ENCODE data around the gene ERC1.

Gene ERC1
- total RNA-seq, result 42.4 to 45.8 reads per million in 2 donors

DNA sequence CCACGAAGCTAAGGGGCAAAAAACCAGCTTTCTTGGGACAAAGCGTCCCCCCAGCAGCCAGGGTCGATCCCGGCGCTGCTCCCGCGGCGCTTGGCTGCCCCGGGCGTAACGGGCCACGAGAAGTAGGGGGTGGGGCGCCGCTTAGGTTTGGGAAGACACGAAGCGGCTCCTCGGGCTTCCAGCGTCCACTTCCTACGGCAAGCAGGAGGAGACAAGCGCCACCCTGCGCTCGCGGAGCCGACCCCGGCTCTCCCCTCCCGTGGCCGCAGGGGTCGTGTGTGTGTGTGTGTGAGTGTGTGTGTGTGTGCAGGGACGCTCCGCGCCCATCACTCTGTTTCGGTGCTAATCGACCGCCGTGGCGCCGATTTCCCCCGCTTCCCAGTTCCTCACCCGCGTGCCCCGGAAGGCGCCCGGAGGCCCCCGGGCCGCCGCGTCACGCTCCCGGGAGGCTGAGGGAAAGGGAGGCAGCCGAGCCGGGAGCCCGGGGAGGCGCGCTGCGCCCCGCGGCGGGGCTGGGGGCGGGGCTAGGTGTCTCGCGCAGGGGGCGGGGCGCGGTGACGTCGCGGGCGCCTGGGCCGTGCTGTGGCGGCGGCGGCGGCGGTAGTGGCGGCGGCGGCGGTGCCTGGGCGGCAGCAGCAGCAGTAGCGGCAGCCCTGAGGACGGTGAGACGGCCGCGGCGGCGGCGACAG, at the start of gene ERC1:
Gene ERC1, plus strand, starts transcription at position 563 of the 689 bp plus-strand sequence. CDS start 36,681 bp downstream, outside the sequence.
- DNase-seq, result peak; percentile 71 to 89 (median 77)

GRCh38 chr12:943051-943450, 48.0 kb upstream of the ERC1 start:
- no peak for DNase-seq

GRCh38 chr12:944211-944610, 46.8 kb upstream of the ERC1 start:
- DNase-seq, result no peak

- DNase-seq, result no peak
Measured at GRCh38 chr12:946212-946611, 44.8 kb upstream of the ERC1 start.

DNA sequence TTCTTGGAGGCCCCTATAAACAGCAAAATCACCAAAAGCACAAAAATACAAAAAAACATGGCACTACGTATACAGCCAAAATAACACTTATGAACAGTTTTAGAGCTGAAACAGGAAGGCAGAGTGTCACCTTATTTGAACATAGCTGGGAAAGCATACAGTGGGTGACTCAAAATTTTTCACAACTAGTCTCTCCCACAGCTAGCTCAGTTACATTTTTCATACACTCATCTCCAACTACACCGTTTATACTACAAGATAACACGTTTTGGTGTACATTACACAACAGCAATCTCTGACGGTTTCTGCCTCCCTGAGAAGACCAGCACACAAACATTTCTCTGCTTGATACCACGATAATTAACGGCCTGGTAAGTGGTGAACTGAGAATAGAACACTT, 44.4 kb upstream of the ERC1 start:
- DNase-seq, result peak in 1 of 5 experiments; percentile 39

- DNase-seq, result no peak
Measured at GRCh38 chr12:948238-948637, 42.8 kb upstream of the ERC1 start.

DNA sequence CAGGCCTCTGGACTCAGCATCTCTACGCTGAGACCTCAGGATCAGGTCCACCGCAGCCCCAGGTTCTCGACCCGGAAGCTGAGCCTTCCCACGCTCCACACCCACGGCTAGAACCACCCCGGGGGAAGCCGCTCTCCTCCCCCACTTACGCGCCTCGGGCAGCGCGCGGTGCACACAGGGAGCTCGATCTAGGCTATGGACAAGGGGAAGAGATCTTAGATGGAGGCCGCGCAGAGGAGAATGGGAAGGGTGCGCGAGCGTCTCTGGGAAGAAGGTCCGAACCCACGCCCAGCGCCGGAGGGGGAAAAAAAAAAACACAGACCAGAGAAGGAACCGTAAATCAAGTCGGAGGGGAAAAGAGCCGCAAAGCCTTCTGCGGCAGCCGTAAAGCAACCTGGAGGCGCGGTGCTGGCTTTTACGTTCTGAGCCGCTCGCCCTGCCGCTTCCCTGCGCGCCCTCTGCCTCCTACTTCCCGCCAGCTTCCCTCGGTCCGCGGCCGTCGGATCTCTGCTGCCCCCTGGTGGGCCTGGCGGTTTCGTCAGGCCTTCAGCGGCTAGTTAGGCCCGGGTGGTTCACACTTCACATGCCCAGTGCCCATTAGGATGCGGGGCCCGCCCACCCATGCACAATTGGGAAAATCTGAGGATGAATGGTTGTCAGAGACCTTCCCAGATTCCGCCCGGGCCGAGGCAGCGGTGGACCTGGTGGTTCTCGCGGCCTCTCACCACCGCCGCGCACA, 41.4 kb upstream of the ERC1 start, which contains the start of gene RAD52:
Gene RAD52, minus strand, starts transcription at position 242 of the 739 bp plus-strand sequence. CDS start 16,636 bp downstream, outside the sequence.
- DNase-seq, result peak; percentile 93 to 99 (median 94)

- DNase-seq, result no peak
Measured at GRCh38 chr12:951176-951575, 39.8 kb upstream of the ERC1 start.

- peak in 1 of 5 experiments; percentile 25 for DNase-seq
Measured at GRCh38 chr12:953776-954175, 37.2 kb upstream of the ERC1 start.

DNA sequence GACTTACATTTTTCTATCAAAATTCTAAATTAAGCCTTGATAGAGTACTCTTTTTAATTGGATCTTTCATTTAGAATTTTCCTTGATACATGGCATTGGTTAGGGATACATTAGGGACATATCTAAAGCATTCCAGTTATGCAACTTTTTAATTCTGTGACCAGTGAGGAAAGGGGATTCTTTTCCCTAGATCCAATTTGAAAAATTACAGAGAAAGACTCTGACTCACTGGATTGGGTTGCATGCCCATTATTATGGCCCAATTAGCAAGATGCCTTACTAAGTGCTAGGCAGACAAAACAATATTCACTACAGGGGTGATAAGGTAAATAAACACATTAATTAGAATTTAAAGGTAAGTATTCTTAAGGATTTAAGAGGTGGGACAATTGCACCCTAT, 36.3 kb upstream of the ERC1 start:
- no peak for DNase-seq

DNA sequence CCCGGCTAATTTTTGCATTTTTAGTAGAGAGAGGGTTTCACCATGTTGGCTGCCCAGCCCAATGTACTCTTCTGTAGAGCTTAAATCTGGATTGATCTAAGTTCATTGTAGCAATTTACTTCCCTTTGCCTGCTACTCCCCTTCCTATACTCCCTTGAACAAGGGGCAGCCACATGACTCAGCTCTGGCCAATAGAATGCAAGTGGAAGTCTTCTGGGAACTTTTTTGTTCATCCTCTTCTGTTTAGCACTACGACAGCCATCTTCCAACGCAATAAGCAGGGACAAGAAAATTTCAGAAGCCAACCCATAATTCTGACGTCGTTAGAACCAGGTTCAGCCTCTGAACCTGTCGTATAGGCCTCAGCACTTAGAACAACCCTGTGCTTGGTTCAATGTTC, 35.1 kb upstream of the ERC1 start:
- no peak for DNase-seq

GRCh38 chr12:958588-959123, 32.4 kb upstream of the ERC1 start:
- no peak for DNase-seq

- DNase-seq, result no peak
Measured at GRCh38 chr12:966724-967123, 24.3 kb upstream of the ERC1 start.

- DNase-seq, result no peak
Measured at GRCh38 chr12:967641-968040, 23.4 kb upstream of the ERC1 start.

GRCh38 chr12:968545-968944, 22.5 kb upstream of the ERC1 start:
- no peak for DNase-seq

- DNase-seq, result no peak
Measured at GRCh38 chr12:969821-970220, 21.2 kb upstream of the ERC1 start.

GRCh38 chr12:971991-972390, 19.0 kb upstream of the ERC1 start:
- DNase-seq, result no peak

DNA sequence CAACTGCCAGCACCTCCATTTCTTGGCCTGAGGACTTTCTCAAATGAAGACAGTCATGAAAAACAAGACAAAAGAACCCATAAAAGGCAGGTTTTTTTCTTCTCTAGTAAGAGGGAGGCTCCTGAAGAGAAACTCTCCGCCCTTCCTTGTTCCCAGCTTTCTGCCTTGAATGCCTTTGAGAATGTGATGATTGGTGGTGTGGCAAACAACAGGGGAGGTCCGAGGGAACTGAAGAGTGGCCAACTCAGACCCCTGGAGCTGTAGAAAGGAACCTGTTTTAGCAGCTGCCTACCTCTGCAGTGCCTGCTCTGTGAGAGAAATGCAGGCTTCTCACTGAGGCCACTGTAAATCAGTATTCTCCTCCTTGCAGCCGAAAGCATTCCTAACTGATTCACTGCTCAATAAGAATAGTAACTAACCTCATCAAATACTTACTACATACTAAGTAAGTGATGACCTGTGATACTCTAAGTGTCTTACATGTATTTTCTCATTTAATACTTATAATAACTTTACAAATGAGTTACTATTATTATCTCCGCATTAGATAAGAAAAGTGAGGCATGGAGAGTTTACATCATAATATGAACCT, 16.7 kb upstream of the ERC1 start:
- DNase-seq, result no peak

DNA sequence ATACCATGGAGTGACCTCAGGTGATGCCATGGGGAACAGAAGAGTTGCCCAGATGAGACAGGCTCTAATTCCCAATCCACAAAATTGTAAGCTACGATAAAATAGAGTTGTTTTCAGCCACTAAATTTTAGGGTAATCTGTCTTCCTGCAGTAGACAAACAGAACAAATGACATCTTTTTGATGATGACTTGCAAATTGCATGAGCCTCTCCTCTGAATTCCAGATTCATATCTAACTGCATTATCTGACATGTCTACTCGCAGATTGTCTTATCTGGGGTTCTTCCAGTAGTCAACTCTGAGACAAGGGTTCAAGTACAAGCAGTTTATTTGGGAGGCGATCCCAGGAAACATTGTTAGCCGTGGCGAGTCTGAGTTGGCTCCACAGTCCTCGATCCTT, 14.4 kb upstream of the ERC1 start:
- no peak for DNase-seq

DNA sequence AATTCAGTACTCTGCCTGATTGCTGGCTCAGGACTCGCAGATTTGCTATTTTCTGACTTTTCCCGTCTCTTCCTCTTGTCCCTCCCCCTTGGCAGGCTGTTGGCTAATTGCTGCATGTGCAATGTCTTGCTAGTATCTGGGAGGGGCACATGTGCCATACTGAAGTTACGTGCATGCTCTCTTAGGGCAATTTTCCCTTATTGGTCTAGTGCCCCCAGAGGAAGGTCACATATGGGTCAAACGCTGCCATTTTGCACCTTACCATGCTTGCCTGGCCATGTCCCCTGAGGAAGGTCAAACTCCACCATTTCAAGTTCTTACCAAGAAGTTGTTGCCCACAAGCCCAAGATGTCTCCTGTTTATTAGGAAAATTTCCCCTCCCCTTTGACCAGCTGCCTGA, 13.9 kb upstream of the ERC1 start:
- no peak for DNase-seq

DNA sequence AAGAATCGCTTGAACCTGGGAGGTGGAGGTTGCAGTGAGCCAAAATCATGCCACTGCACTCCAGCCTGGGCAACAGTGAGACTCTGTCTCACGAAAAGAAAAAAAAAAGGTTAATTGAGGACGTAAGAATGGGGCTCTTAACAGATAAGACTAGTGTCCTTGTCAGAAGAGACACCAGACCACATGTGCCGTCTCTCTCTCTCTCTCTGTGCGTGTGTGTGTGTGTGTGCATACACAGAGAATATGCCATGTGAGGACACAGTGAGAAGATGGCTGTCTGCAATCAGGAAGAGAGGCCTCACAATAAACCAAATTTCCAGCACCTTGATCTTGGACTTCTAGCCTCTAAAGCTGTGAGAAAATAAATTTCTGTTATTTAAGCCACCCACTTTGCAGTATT, 11.7 kb upstream of the ERC1 start:
- DNase-seq, result no peak

GRCh38 chr12:981176-981828, 9.7 kb upstream of the ERC1 start:
- peak in 1 of 5 experiments; percentile 64 for DNase-seq

- DNase-seq, result no peak
Measured at GRCh38 chr12:981961-982360, 9.1 kb upstream of the ERC1 start.
